Activated CD4-positive, alpha-beta T cell treated with anti-CD3 and anti-CD28 coated beads, Interleukin-2, amount 10 ng/mL, durations not matched to agents 24 days and 14 days (primary cell): ENCODE measurements around the gene SCGB1D1. TPM values are rescaled to one million over a fixed set of nuclear protein-coding genes. Genes with fewer than 3 reads are reported as not detected.

Experiments used
- DNase-seq: peaks from one replicate; pipeline ENCODE4 v3.0.0; 2022
- H3K27ac Mint-ChIP-seq: one replicate; pipeline ENCODE4 v1.8.0; 2022; ENCODE audit warnings: mild to moderate bottlenecking, mixed read lengths
- H3K27me3 Mint-ChIP-seq: one replicate; pipeline ENCODE4 v1.8.0; 2022; ENCODE audit warnings: mixed read lengths
- H3K36me3 Mint-ChIP-seq: one replicate; pipeline ENCODE4 v1.8.0; 2022; ENCODE audit warnings: low read depth, mild to moderate bottlenecking, mixed read lengths
- H3K4me1 Mint-ChIP-seq: one replicate; pipeline ENCODE4 v1.8.0; 2021; ENCODE audit warnings: mixed read lengths
- H3K4me3 Mint-ChIP-seq: one replicate; pipeline ENCODE4 v1.8.0; 2022; ENCODE audit warnings: mild to moderate bottlenecking, moderate library complexity, mixed read lengths
- H3K9me3 Mint-ChIP-seq: one replicate; pipeline ENCODE4 v1.8.0; 2021; ENCODE audit warnings: mixed read lengths
- intact Hi-C: fragments of 100-400 bp; cut with micrococcal nuclease; formaldehyde crosslinking; loops from one replicate; pipeline ENCODE4 v1.15.1; 2023
- total RNA-seq: library from RNA; stranded (reverse); gene quantifications from 2 replicates; pipeline ENCODE4 v1.2.3, GENCODE V29; 2022

Gene SCGB1D1
- total RNA-seq, 1 donor from 2014 or later: not detected

GRCh38 chr11:62150887-62151736, 38.9 kb upstream of the SCGB1D1 start:
- Mint-ChIP-seq H3K4me1 (no peaks in the 10 kb centered on the region), H3K27me3 (no peaks in the 10 kb centered on the region), H3K9me3 (no peaks in the 10 kb centered on the region), H3K27ac (no peak overlapping the region), H3K36me3 (peaks cover 48% of the 10 kb centered on the region), H3K4me3 (no peak overlapping the region)
- DNase-seq: no peak
- intact Hi-C loops: no loop called here

- intact Hi-C loops: no loop called here
- no peaks in the 10 kb centered on the region for H3K4me1 Mint-ChIP-seq
- H3K36me3 Mint-ChIP-seq: peaks cover 43% of the 10 kb centered on the region
- no peak overlapping the region for H3K27ac Mint-ChIP-seq
- no peaks in the 10 kb centered on the region for H3K9me3 Mint-ChIP-seq
- H3K4me3 Mint-ChIP-seq: no peak overlapping the region
- no peaks in the 10 kb centered on the region for H3K27me3 Mint-ChIP-seq
- DNase-seq: no peak
Measured at GRCh38 chr11:62151737-62152102, 38.3 kb upstream of the SCGB1D1 start.

- intact Hi-C loops: no loop called here
- H3K27ac Mint-ChIP-seq: no peak overlapping the region
Measured at GRCh38 chr11:62152245-62153086, 37.5 kb upstream of the SCGB1D1 start.

GRCh38 chr11:62153087-62153395, 37.0 kb upstream of the SCGB1D1 start:
- no peak overlapping the region for H3K4me3 Mint-ChIP-seq
- H3K27ac Mint-ChIP-seq: no peak overlapping the region
- intact Hi-C loops: no loop called here
- H3K9me3 Mint-ChIP-seq: no peaks in the 10 kb centered on the region
- no peak for DNase-seq
- peaks cover 31% of the 10 kb centered on the region for H3K36me3 Mint-ChIP-seq
- no peaks in the 10 kb centered on the region for H3K4me1 Mint-ChIP-seq
- H3K27me3 Mint-ChIP-seq: no peaks in the 10 kb centered on the region

More at GRCh38 chr11:62152245-62153086, 37.5 kb upstream of the SCGB1D1 start:
- Mint-ChIP-seq H3K4me1 (no peaks in the 10 kb centered on the region), H3K27me3 (no peaks in the 10 kb centered on the region), H3K9me3 (no peaks in the 10 kb centered on the region), H3K36me3 (peaks cover 37% of the 10 kb centered on the region), H3K4me3 (no peak overlapping the region)
- DNase-seq: no peak

GRCh38 chr11:62153617-62154016, 36.4 kb upstream of the SCGB1D1 start:
- no peak for DNase-seq
- Mint-ChIP-seq H3K4me3 (no peak overlapping the region), H3K36me3 (peaks cover 30% of the 10 kb centered on the region), H3K27ac (no peak overlapping the region), H3K4me1 (no peaks in the 10 kb centered on the region), H3K9me3 (no peaks in the 10 kb centered on the region), H3K27me3 (no peaks in the 10 kb centered on the region)
- intact Hi-C loops: no loop called here

GRCh38 chr11:62157603-62158002, 32.4 kb upstream of the SCGB1D1 start:
- intact Hi-C loops: no loop called here
- H3K4me3 Mint-ChIP-seq: no peak overlapping the region
- peaks cover 32% of the 10 kb centered on the region for H3K27me3 Mint-ChIP-seq
- no peaks in the 10 kb centered on the region for H3K4me1 Mint-ChIP-seq
- DNase-seq: no peak
- peaks cover 12% of the 10 kb centered on the region for H3K36me3 Mint-ChIP-seq
- H3K9me3 Mint-ChIP-seq: no peaks in the 10 kb centered on the region
- no peak overlapping the region for H3K27ac Mint-ChIP-seq

GRCh38 chr11:62166371-62166770, 23.6 kb upstream of the SCGB1D1 start:
- H3K27ac Mint-ChIP-seq: no peak overlapping the region
- H3K4me1 Mint-ChIP-seq: peaks cover 1% of the 10 kb centered on the region
- H3K36me3 Mint-ChIP-seq: no peaks in the 10 kb centered on the region
- intact Hi-C loops: no loop called here
- H3K4me3 Mint-ChIP-seq: no peak overlapping the region
- H3K27me3 Mint-ChIP-seq: peaks cover 34% of the 10 kb centered on the region
- DNase-seq: no peak
- H3K9me3 Mint-ChIP-seq: no peaks in the 10 kb centered on the region

GRCh38 chr11:62169448-62169847, 20.6 kb upstream of the SCGB1D1 start:
- Mint-ChIP-seq H3K36me3 (no peaks in the 10 kb centered on the region), H3K4me1 (peaks cover 4% of the 10 kb centered on the region), H3K27ac (no peak overlapping the region), H3K4me3 (no peak overlapping the region), H3K27me3 (peaks cover 36% of the 10 kb centered on the region), H3K9me3 (no peaks in the 10 kb centered on the region)
- no peak for DNase-seq
- intact Hi-C loops: no loop called here

- H3K9me3 Mint-ChIP-seq: no peaks in the 10 kb centered on the region
- no peaks in the 10 kb centered on the region for H3K36me3 Mint-ChIP-seq
- peaks cover 4% of the 10 kb centered on the region for H3K4me1 Mint-ChIP-seq
- H3K27me3 Mint-ChIP-seq: peaks cover 36% of the 10 kb centered on the region
- DNase-seq: no peak
- intact Hi-C loops: loop anchor here (2.0 to 5.0 kb wide), 2 partner anchors 39 to 157 kb away; partner anchors contain the start of gene SCGB2A1
- no peak overlapping the region for H3K4me3 Mint-ChIP-seq
- H3K27ac Mint-ChIP-seq: no peak overlapping the region
Measured at GRCh38 chr11:62169935-62170334, 20.1 kb upstream of the SCGB1D1 start.

- no peaks in the 10 kb centered on the region for H3K9me3 Mint-ChIP-seq
- intact Hi-C loops: loop anchor here (1.0 to 5.0 kb wide), 4 partner anchors 38 to 207 kb away; partner anchors contain the start of gene SCGB2A1
- peak overlapping the region; percentile 48 for H3K4me3 Mint-ChIP-seq
- DNase-seq: peak; percentile 92
- H3K27ac Mint-ChIP-seq: no peak overlapping the region
- peaks cover 4% of the 10 kb centered on the region for H3K4me1 Mint-ChIP-seq
- H3K27me3 Mint-ChIP-seq: peaks cover 39% of the 10 kb centered on the region
- H3K36me3 Mint-ChIP-seq: no peaks in the 10 kb centered on the region
Measured at GRCh38 chr11:62171261-62171723, 18.7 kb upstream of the SCGB1D1 start.

GRCh38 chr11:62172294-62172693, 17.7 kb upstream of the SCGB1D1 start:
- no peaks in the 10 kb centered on the region for H3K9me3 Mint-ChIP-seq
- no peak overlapping the region for H3K4me3 Mint-ChIP-seq
- intact Hi-C loops: loop anchor here (5.0 kb wide), 1 partner anchor 155 kb away; no protein-coding TSS in a partner anchor
- no peaks in the 10 kb centered on the region for H3K36me3 Mint-ChIP-seq
- H3K27ac Mint-ChIP-seq: no peak overlapping the region
- DNase-seq: no peak
- H3K4me1 Mint-ChIP-seq: peaks cover 4% of the 10 kb centered on the region
- peaks cover 43% of the 10 kb centered on the region for H3K27me3 Mint-ChIP-seq

GRCh38 chr11:62176766-62177165, 13.2 kb upstream of the SCGB1D1 start:
- no peaks in the 10 kb centered on the region for H3K4me1 Mint-ChIP-seq
- intact Hi-C loops: no loop called here
- no peak for DNase-seq
- no peaks in the 10 kb centered on the region for H3K36me3 Mint-ChIP-seq
- H3K27me3 Mint-ChIP-seq: peaks cover 35% of the 10 kb centered on the region
- no peak overlapping the region for H3K27ac Mint-ChIP-seq
- H3K9me3 Mint-ChIP-seq: no peaks in the 10 kb centered on the region
- H3K4me3 Mint-ChIP-seq: no peak overlapping the region

- Mint-ChIP-seq H3K4me3 (no peak overlapping the region), H3K4me1 (no peaks in the 10 kb centered on the region), H3K9me3 (no peaks in the 10 kb centered on the region), H3K27ac (no peak overlapping the region), H3K36me3 (no peaks in the 10 kb centered on the region), H3K27me3 (peaks cover 20% of the 10 kb centered on the region)
- DNase-seq: no peak
- intact Hi-C loops: no loop called here
Measured at GRCh38 chr11:62179995-62180394, 10.0 kb upstream of the SCGB1D1 start.

- no peaks in the 10 kb centered on the region for H3K36me3 Mint-ChIP-seq
- H3K27me3 Mint-ChIP-seq: peaks cover 21% of the 10 kb centered on the region
- no peak overlapping the region for H3K27ac Mint-ChIP-seq
- no peaks in the 10 kb centered on the region for H3K4me1 Mint-ChIP-seq
- intact Hi-C loops: no loop called here
- no peak for DNase-seq
- H3K9me3 Mint-ChIP-seq: no peaks in the 10 kb centered on the region
- H3K4me3 Mint-ChIP-seq: no peak overlapping the region
Measured at GRCh38 chr11:62181097-62181496, 8.9 kb upstream of the SCGB1D1 start.
